GM18511 (cell line): ENCODE data around the gene ZBTB12.
"Not testable (repeated sequence)": the region's sequence is repeated elsewhere in the genome, so short reads cannot be mapped to it uniquely, and the experiment has no call there.

Experiments
- ATAC-seq: cut with Tn5 transposase; IDR thresholded peaks from one replicate; pipeline ENCODE4 v1.9.1; 2021; ENCODE audit warnings: mild to moderate bottlenecking, moderate library complexity; ENCODE audit not compliant: unreplicated experiment

The ZBTB12 gene

GRCh38 chr6:31922942-31923341 is 21.1 kb upstream of the ZBTB12 start:
- no peak for ATAC-seq

GRCh38 chr6:31920811-31921210 is 18.9 kb upstream of the ZBTB12 start:
- no peak for ATAC-seq

GRCh38 chr6:31919624-31920303 is 17.9 kb upstream of the ZBTB12 start:
- no peak for ATAC-seq

GRCh38 chr6:31918069-31918720 is 16.3 kb upstream of the ZBTB12 start:
- no peak for ATAC-seq

GRCh38 chr6:31915756-31916155 is 13.9 kb upstream of the ZBTB12 start:
- no peak for ATAC-seq

GRCh38 chr6:31915351-31915750 is 13.5 kb upstream of the ZBTB12 start:
- ATAC-seq, result no peak

- no peak for ATAC-seq
Observed at GRCh38 chr6:31911826-31912585, 10.1 kb upstream of the ZBTB12 start.

GRCh38 chr6:31909298-31909697 is 7.4 kb upstream of the ZBTB12 start:
- ATAC-seq, result not testable (repeated sequence)

- peak; percentile 80 for ATAC-seq
Observed at GRCh38 chr6:31908791-31909190, 6.9 kb upstream of the ZBTB12 start.

GRCh38 chr6:31908255-31908654 is 6.4 kb upstream of the ZBTB12 start:
- ATAC-seq, result not testable (repeated sequence)

- no peak for ATAC-seq
Observed at GRCh38 chr6:31907158-31907813, 5.4 kb upstream of the ZBTB12 start.

- not testable (repeated sequence) for ATAC-seq
Observed at GRCh38 chr6:31906727-31907126, 4.8 kb upstream of the ZBTB12 start.

- ATAC-seq, result no peak
Observed at GRCh38 chr6:31906122-31906521, 4.2 kb upstream of the ZBTB12 start.

GRCh38 chr6:31905041-31905440 is 3.2 kb upstream of the ZBTB12 start:
- no peak for ATAC-seq

GRCh38 chr6:31903957-31904356 is 2.1 kb upstream of the ZBTB12 start:
- ATAC-seq, result no peak

- no peak for ATAC-seq
Observed at GRCh38 chr6:31901415-31901952, 402 bp downstream of the ZBTB12 start.

- ATAC-seq, result no peak
Observed at GRCh38 chr6:31900917-31901414, 920 bp downstream of the ZBTB12 start.

GRCh38 chr6:31899882-31900722 is 1.8 kb downstream of the ZBTB12 start:
- ATAC-seq, result no peak

GRCh38 chr6:31899215-31899614 is 2.7 kb downstream of the ZBTB12 start:
- no peak for ATAC-seq

GRCh38 chr6:31898383-31899011 is 3.4 kb downstream of the ZBTB12 start:
- ATAC-seq, result peak; percentile 17
